Skeletal muscle satellite cell (primary cell): ENCODE data around the gene P2RX6.

Experiments
- H3K27me3 ChIP-seq: 2 replicates; pipeline ENCODE4 v1.7.0; 2013; ENCODE audit warnings: low read length; ENCODE audit not compliant: control insufficient read depth, insufficient read depth
- H3K36me3 ChIP-seq: 2 replicates; pipeline ENCODE4 v1.7.0; 2013; ENCODE audit warnings: mild to moderate bottlenecking, control low read depth, low read length; ENCODE audit not compliant: insufficient read depth
- H3K4me1 ChIP-seq: 2 replicates; pipeline ENCODE4 v1.7.0; 2013; ENCODE audit warnings: low read length; ENCODE audit not compliant: control insufficient read depth, insufficient read depth
- H3K4me2 ChIP-seq: 2 replicates; pipeline ENCODE4 v1.7.0; 2013; ENCODE audit warnings: mild to moderate bottlenecking, low read length
- H3K4me3 ChIP-seq: 2 replicates; pipeline ENCODE4 v1.7.0; 2013; ENCODE audit warnings: low read length
- H3K9ac ChIP-seq: 2 replicates; pipeline ENCODE4 v1.7.0; 2013; ENCODE audit warnings: mild to moderate bottlenecking, low read depth, low read length, moderate library complexity
- H3K9me3 ChIP-seq: replicated peaks from 2 replicates; pipeline ENCODE4 v1.7.0; 2013; ENCODE audit warnings: mild to moderate bottlenecking, control low read depth, low read length

P2RX6 gene

DNA sequence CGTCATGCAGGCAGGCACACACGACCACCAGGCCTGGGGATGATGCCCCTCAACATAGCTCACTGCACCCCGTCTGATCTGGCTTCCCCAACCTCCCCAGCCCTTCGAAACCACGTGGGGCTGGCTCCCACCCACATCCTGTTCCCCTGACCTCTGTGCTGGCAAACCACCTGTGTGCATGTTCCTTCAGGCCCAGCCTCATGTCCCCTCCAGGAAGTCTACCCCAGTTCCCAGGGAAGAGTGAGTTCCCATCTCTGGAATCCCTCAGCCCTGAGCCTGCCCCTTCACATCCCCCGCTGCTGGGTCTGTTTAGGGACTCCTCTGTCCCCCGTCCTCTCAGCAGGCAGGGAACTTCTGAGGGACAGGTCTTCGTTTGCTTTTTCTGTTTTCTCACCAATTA lies 10.3 kb downstream of the P2RX6 start:
- Histone ChIP-seq H3K4me2 (no peak overlapping the region), H3K27me3 (peaks cover 32% of the 10 kb centered on the region), H3K36me3 (no peaks in the 10 kb centered on the region), H3K4me1 (peaks cover 9% of the 10 kb centered on the region), H3K9me3 (no peaks in the 10 kb centered on the region), H3K9ac (no peak overlapping the region), H3K4me3 (no peak overlapping the region)

DNA sequence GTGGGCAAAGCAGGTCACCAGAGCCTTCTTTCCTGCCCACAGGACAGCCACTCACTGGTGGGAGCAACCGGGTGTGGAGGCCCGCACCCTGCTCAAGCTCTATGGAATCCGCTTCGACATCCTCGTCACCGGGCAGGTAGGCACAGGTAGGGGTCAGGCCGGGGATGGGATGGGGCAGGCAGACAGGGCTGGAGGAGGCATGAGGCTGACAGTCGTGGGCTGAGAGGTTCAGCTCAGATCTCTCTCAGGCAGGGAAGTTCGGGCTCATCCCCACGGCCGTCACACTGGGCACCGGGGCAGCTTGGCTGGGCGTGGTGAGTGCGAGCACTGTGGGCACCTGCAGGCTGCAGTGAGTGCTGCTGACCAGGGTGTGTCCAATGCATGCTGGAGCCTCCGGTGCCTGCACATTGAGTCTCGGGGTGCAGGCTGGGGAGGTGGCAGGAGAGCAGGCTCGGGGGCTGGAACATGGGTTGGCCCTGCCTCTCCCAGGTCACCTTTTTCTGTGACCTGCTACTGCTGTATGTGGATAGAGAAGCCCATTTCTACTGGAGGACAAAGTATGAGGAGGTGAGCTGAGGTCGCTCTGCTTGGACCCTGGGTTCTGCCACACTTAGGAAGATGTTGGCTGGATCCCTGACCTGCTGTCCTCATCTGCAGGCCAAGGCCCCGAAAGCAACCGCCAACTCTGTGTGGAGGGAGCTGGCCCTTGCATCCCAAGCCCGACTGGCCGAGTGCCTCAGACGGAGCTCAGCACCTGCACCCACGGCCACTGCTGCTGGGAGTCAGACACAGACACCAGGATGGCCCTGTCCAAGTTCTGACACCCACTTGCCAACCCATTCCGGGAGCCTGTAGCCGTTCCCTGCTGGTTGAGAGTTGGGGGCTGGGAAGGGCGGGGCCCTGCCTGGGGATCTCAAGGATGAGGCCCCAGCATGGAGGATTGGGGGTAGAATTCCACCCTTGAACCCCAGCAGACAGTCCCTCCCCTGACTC lies 11.1 kb downstream of the P2RX6 start:
- Histone ChIP-seq H3K36me3 (no peaks in the 10 kb centered on the region), H3K27me3 (peaks cover 40% of the 10 kb centered on the region), H3K4me1 (peaks cover 9% of the 10 kb centered on the region), H3K9me3 (no peaks in the 10 kb centered on the region), H3K4me2 (no peak overlapping the region), H3K4me3 (no peak overlapping the region), H3K9ac (no peak overlapping the region)

DNA sequence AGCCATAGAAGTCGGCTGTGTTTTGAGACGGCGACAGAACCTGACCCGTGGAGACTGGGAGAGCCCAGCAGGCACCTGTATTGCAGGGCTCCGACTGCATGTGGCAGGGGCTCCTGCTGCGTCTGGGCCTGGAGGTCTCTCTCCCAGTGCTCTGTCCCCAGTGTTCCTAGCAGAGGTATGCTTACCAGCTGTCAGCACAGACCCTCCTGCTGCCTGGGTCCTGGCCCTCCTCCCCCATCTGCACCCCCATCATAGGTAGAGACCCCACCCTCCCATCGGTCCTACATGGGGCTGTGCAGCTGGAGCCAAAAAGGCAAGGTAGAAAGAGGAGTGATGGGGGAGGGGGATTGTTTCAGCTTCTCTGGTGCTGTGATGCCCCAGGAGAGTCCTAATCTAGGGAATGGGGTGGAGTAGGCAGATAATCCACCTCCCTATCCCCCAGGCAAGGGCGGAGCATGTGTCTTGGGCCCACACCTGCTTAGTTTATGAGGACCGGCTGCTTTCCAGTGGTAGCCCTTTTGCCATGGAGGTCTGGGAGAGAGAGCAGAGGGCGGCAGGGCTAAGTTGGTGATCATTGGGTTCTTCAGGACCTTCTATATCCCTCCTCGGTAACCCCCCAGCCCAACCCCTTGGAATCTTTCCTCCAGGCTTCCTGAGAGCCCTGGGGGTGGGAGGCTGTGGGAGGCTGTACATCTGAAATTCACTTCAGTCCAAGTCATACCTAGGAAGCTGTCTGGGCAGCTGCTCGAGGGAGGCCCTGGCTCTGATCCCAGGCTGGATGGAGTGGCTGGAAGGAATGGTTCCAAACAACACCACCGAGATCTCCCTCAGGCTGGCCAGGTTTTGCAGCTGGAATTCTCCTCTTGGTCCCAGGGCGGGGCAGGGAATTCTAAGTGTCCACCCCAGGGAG lies 12.1 kb downstream of the P2RX6 start:
- H3K4me3 ChIP-seq, result no peak overlapping the region
- peak overlapping the region; percentile 33 for H3K4me2 ChIP-seq
- H3K9me3 ChIP-seq, result no peaks in the 10 kb centered on the region
- no peak overlapping the region for H3K9ac ChIP-seq
- H3K27me3 ChIP-seq, result peaks cover 50% of the 10 kb centered on the region
- H3K36me3 ChIP-seq, result no peaks in the 10 kb centered on the region
- peaks cover 12% of the 10 kb centered on the region for H3K4me1 ChIP-seq

DNA sequence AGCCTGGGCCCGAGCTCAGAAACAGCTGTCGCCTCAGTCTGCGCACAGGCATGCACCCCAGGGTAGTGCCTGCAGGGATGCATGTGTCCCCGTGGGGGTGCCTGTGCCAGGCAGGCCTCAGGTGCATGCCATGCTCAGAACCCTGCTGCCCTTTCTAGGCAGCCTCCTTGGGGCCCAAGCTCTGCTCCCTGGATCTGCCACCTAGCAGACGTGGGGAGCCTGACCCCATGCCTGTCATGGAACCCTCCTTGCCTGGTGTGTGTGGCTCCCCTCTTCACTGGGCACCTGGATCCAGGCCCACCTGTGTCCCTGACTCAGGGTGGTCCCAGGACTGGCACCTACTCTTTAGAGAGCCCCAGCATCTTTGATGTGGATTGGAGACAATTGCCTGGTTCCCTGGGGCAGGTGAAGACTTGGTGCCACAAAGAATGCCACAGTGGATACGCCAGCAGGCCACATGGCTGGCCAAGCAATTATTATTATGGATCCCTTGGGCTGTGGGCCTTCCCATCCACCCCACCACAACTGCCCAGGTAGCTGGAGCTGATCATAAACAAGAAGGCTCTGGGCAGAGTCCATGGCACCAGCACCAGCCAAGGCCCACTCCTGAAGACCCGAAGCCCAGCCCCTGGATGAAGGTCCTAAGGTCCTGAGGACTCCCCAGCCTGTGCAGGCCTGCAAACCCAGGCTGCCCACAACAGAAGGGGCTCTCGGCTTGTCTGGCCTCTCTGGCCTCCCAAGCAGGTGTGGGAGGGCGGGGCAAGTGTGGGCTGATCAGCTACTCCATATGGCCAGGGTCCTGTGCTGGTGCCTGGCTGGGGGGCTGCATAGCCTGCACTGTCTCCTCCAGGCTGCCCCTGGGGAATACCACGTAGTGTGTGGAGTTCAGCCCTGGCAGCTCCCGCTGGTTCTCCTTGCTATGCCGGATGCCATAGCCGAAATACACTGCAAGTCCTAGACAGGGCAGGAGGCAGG lies 13.6 kb downstream of the P2RX6 start:
- Histone ChIP-seq H3K9ac (no peak overlapping the region), H3K4me2 (no peak overlapping the region)

DNA sequence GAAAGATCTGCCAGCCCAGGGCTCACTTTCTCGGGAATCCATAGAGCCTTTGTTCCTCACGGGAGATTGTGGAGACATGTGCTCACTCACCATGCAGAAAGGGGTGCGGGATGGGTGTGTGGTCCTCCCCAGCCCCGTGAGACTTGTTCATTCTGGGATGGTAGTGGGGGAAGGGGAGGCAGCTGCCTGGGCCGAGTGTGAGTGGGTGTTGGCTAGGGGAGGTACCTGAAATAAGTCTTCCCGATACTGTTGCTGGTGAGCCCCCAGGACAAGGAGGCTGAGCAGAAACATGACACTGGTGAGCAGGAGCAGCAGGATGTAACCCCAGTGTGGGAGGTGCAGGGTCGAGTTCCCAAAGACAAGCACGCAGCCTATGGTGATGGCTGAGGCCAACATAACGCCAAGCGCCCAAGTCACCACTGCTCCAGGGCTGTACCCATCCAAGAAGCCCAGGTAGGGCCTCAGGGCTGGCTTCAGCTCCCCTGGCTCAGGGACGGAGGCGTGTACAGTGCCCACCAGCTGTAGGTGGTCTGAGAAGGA lies 14.6 kb downstream of the P2RX6 start:
- no peak overlapping the region for H3K9ac ChIP-seq
- H3K36me3 ChIP-seq, result no peaks in the 10 kb centered on the region
- H3K27me3 ChIP-seq, result peaks cover 67% of the 10 kb centered on the region
- peaks cover 15% of the 10 kb centered on the region for H3K4me1 ChIP-seq
- H3K4me3 ChIP-seq, result no peak overlapping the region
- H3K9me3 ChIP-seq, result no peaks in the 10 kb centered on the region
- no peak overlapping the region for H3K4me2 ChIP-seq

More for the DNA sequence above, 13.6 kb downstream of the P2RX6 start:
- H3K4me1 ChIP-seq, result peaks cover 15% of the 10 kb centered on the region
- no peaks in the 10 kb centered on the region for H3K36me3 ChIP-seq
- H3K27me3 ChIP-seq, result peaks cover 62% of the 10 kb centered on the region
- H3K4me3 ChIP-seq, result no peak overlapping the region
- no peaks in the 10 kb centered on the region for H3K9me3 ChIP-seq

DNA sequence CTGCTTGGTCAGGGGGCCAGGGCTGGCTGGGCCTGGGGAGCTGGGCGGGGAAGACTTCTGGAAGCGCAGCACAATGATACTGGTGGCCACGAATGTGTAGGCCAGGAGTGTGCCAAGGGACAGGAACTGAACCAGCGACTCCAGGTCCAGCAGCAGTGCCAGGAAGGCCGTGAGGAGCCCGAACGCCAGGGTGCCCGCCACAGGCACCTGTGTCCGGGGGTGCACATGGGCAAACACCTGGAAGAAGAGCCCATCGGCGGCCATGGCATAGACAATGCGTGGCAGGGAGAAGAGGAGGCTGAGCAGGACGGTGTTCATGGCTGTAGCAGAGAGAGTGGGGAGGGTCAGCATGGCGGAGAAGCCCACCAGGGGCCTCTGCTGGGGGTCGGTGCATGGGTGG lies 15.1 kb downstream of the P2RX6 start:
- Histone ChIP-seq H3K4me2 (no peak overlapping the region), H3K36me3 (no peaks in the 10 kb centered on the region), H3K9me3 (no peaks in the 10 kb centered on the region), H3K9ac (no peak overlapping the region), H3K27me3 (peaks cover 67% of the 10 kb centered on the region), H3K4me3 (no peak overlapping the region), H3K4me1 (peaks cover 15% of the 10 kb centered on the region)

DNA sequence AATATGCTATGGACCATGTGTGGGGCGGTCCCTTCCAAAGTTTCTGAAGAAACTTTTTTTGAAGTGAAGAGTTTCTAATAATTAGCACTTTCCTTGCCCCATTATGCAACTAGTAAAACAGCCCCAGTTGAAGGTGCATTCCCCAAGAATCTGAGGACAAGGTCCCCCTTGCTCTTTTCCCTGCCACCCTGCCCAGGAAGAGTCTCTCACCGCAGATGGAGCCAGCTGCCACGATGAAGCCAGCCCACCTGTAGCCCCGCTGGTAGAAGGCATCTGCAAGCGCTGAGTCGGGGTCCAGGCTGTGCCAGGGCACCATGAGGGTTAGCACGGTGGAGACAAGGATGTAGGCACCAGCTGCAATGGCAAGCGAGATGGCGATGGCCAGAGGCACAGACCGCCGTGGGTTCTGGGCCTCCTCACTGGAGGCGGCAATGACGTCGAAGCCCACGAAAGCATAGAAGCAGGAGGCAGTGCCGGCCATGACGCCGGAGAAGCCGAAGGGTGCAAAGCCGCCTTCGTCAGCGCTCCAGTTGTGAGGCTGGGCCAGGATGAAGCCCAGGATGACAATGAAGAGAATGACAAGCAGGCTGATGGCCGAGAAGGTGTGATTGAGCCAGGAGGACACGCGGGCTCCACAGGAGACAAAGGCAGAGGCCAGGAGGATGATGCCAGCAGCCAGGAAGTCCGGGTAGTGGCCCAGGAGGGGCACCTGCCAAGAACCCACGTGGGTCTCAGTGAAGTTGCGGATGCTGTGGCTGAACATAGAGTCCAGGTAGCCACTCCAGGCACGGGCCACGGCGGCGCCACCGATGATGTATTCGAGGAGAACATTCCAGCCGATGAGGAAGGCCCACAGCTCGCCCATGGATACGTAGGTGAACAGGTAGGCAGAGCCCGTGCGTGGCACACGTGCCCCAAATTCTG lies 15.9 kb downstream of the P2RX6 start:
- no peak overlapping the region for H3K4me2 ChIP-seq
- no peak overlapping the region for H3K9ac ChIP-seq
- H3K4me3 ChIP-seq, result no peak overlapping the region
- H3K9me3 ChIP-seq, result no peaks in the 10 kb centered on the region
- peaks cover 15% of the 10 kb centered on the region for H3K4me1 ChIP-seq
- no peaks in the 10 kb centered on the region for H3K36me3 ChIP-seq
- peaks cover 63% of the 10 kb centered on the region for H3K27me3 ChIP-seq

DNA sequence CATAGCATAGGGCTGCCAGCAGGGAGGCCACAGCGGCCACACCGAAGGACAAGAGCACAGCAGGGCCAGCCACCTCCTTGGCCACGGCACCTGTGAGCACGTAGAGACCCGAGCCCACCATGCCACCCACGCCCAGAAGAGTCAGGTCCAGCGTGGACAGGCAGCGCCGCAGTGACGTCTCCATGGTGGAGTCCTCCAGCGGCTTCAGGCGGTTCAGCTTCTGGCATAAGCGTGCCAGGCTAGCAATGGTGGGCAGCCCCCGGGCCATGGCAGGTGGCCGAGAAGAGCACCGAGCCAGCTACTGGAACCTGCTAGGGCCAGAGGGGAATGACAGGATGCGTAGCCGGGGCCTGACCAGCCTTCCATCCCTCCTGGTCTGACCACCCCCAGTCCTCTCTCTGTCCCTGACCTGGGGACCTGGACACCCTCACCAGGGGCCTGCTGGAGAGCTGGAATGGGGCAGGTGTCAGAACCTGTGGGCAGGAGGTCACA lies 16.6 kb downstream of the P2RX6 start:
- H3K9ac ChIP-seq, result no peak overlapping the region
- no peak overlapping the region for H3K4me3 ChIP-seq
- no peaks in the 10 kb centered on the region for H3K36me3 ChIP-seq
- peaks cover 15% of the 10 kb centered on the region for H3K4me1 ChIP-seq
- H3K4me2 ChIP-seq, result no peak overlapping the region
- peaks cover 57% of the 10 kb centered on the region for H3K27me3 ChIP-seq
- H3K9me3 ChIP-seq, result no peaks in the 10 kb centered on the region

DNA sequence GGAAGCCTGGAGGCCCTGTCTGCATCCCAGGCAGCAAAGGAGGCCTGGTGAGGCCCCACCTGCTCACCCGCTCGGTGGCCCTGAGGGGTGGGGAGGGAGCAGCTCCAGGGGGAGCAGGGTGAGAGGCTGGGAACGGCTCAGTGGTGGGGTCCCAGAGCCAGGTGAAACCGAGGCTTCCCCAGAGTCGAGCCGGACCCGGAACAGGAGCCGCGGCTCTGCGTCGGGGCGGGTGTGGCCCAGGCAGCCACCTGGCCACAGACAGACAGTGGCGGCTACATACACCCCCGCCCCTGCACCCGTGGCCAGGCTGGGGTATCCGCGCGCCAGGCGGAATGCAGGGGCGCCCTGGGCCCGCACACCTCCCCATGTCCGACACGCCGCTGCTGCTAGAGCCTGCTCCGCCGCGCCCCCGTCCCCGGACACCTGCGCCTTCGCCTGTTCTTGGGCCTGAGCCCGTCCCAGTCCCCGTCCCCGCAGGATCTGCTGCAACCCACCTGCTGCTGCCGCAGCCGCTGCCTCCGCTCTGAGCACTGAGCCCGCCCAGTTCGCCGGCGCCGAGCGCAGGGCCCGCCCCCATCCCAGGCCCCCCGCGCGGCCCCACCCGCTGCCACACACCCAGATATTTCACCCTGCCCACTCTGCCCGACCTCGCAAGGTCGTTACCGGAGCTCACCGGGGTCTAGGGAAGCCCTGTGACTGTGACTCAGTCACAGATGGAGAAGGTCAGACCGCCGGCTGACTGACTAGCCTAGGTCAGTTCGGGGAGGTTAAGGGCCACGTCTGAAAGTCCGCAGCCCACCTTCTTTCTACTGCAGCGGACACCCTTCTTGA lies 17.3 kb downstream of the P2RX6 start, which contains the start of gene SLC7A4:
SLC7A4 (minus strand) TSS at position 525 of the 831 bp plus-strand sequence. CDS start 749 bp downstream, outside the sequence.
- Histone ChIP-seq H3K9ac (no peak within 1 kb of the TSS), H3K36me3 (no peaks in the 10 kb centered on the region), H3K9me3 (no peaks in the 10 kb centered on the region), H3K4me1 (peaks cover 13% of the 10 kb centered on the region), H3K4me3 (no peak within 1 kb of the TSS), H3K4me2 (peak within 1 kb of the TSS; percentile 29), H3K27me3 (peaks cover 55% of the 10 kb centered on the region)
